Esophagus squamous epithelium (tissue), 4 donors: Measurements from ENCODE around the gene PHKA2.

Source experiments
- CTCF ChIP-seq, 6 experiments: fragments of 450-650 bp in 4 of 6; fragments of 200-600 bp in 2 of 6; sonication (generic) in 2 of 6; IDR thresholded peaks; one replicate each; pipeline ENCODE4 v1.5.1; 2016 to 2019; ENCODE audit warnings: antibody characterized with exemption in 6 of 6, mild to moderate bottlenecking in 4 of 6, moderate library complexity in 4 of 6
- POLR2A ChIP-seq, 4 donors: fragments of 450-650 bp; IDR thresholded peaks; one replicate each; pipeline ENCODE4 v1.6.1; 2017; ENCODE audit warnings: antibody characterized with exemption in 4 of 4, mild to moderate bottlenecking in 4 of 4, moderate library complexity in 3 of 4

DNA sequence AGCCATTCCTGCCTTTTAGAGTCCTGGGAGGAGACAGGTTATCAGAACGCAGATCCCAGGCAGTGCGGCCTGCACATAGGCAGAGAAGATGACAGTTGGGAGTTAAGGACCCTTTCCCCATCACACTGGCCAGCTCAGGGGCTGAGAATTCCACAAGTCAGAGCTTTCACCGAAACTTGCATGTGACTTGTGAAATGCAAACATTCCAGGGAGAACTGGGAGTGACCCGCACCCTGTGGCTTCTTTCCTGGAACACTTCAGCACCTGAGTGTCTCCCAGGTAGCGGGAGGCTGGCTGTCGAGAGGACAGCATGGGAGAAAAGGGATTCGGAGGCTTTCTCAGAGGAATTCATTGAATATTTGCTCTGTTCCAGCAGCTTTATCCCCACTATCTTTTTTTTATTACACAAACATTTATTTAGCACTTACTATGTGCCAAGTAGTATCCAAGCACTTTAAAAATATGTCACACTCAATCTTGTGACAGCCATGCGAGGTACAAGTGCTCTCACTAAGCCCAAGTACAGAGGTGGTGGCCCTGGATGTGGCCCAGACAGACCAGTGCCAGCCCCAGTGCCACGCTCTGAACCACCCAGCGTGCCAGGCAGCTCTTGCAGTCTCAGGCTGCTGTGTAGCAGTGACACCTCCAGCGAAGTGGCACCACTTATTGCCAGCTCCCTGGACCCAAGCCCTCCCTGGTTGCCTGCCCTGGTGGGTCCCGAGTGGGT, 100.5 kb downstream of the PHKA2 start:
- TF ChIP-seq POLR2A (IDR thresholded peaks at IDR 0.05) (no peak), CTCF (IDR thresholded peaks at IDR 0.05) (no peak)
